Measurements from ENCODE around the gene PHF1.

GRCh38 chr6:33417903-33418689, 7.3 kb downstream of the PHF1 start, which contains the start of gene CUTA:
- TF ChIP-seq CTCF (IDR thresholded peaks at IDR 0.05; ENCODE audit: low read depth, low read length) (peak; percentile 51), EZH2phosphoT487 (IDR thresholded peaks at IDR 0.05; ENCODE audit: low read depth) (no peak)

Data from OCI-LY3 (cell line).